ENCODE measurements around the gene KIAA1671.
"Not testable (repeated sequence)": the region's sequence is repeated elsewhere in the genome, so short reads cannot be mapped to it uniquely, and the experiment has no call there.

The KIAA1671 gene

GRCh38 chr22:25174888-25175411 lies 222.4 kb downstream of the KIAA1671 start:
- DNase-seq (ENCODE audit: low spot score): no peak

- DNase-seq (ENCODE audit: low spot score): no peak
These were observed 223.7 kb downstream of the KIAA1671 start for GRCh38 chr22:25176175-25176574.

- DNase-seq (ENCODE audit: low spot score): no peak
These were observed 224.3 kb downstream of the KIAA1671 start for GRCh38 chr22:25176799-25177198.

GRCh38 chr22:25177226-25177625 lies 224.7 kb downstream of the KIAA1671 start:
- no peak for DNase-seq (ENCODE audit: low spot score)

GRCh38 chr22:25177895-25178294 lies 225.4 kb downstream of the KIAA1671 start:
- DNase-seq (ENCODE audit: low spot score): no peak

- DNase-seq (ENCODE audit: low spot score): not testable (repeated sequence)
These were observed 225.8 kb downstream of the KIAA1671 start for GRCh38 chr22:25178348-25178747.

GRCh38 chr22:25178869-25179631 lies 226.5 kb downstream of the KIAA1671 start:
- not testable (repeated sequence) for DNase-seq (ENCODE audit: low spot score)

- no peak for DNase-seq (ENCODE audit: low spot score)
These were observed 229.9 kb downstream of the KIAA1671 start for GRCh38 chr22:25182131-25183110.

- DNase-seq (ENCODE audit: low spot score): no peak
These were observed 231.6 kb downstream of the KIAA1671 start for GRCh38 chr22:25183949-25184619.

- no peak for DNase-seq (ENCODE audit: low spot score)
These were observed 233.6 kb downstream of the KIAA1671 start for GRCh38 chr22:25186140-25186539.

- no peak for DNase-seq (ENCODE audit: low spot score)
These were observed 235.0 kb downstream of the KIAA1671 start for GRCh38 chr22:25187469-25187868.

GRCh38 chr22:25192406-25192805 lies 239.9 kb downstream of the KIAA1671 start:
- DNase-seq (ENCODE audit: low spot score): no peak

- no peak for DNase-seq (ENCODE audit: low spot score)
These were observed 240.6 kb downstream of the KIAA1671 start for GRCh38 chr22:25193130-25193529.

- DNase-seq (ENCODE audit: low spot score): no peak
These were observed 241.0 kb downstream of the KIAA1671 start for GRCh38 chr22:25193548-25193947.

GRCh38 chr22:25196326-25196725 lies 243.8 kb downstream of the KIAA1671 start:
- no peak for DNase-seq (ENCODE audit: low spot score)

GRCh38 chr22:25197340-25197739 lies 244.8 kb downstream of the KIAA1671 start:
- DNase-seq (ENCODE audit: low spot score): no peak

- DNase-seq (ENCODE audit: low spot score): no peak
These were observed 247.4 kb downstream of the KIAA1671 start, which contains the start of gene CRYBB3 for GRCh38 chr22:25199731-25200520. Gene CRYBB3 (plus strand): TSS chr22:25199858. CDS start chr22:25201397, 1,539 bp downstream.

- no peak for DNase-seq (ENCODE audit: low spot score)
These were observed 248.5 kb downstream of the KIAA1671 start for GRCh38 chr22:25200967-25201366.

- no peak for DNase-seq (ENCODE audit: low spot score)
These were observed 249.2 kb downstream of the KIAA1671 start for GRCh38 chr22:25201557-25202273.

- peak; percentile 92 for DNase-seq (ENCODE audit: low spot score)
These were observed 249.9 kb downstream of the KIAA1671 start for GRCh38 chr22:25202290-25202921.
